Activated CD8-positive, alpha-beta memory T cell treated with anti-CD3 and anti-CD28 coated beads, Interleukin-2, amount 50 U/mL, for 48 hours (primary cell): Measurements from ENCODE around the gene PHTF2.
"Not testable (repeated sequence)": the region's sequence is repeated elsewhere in the genome, so short reads cannot be mapped to it uniquely, and the experiment has no call there.

Experiments used
- DNase-seq: peaks from one replicate; pipeline ENCODE4 v3.0.0-alpha.2; 2020

The PHTF2 gene

GRCh38 chr7:77942431-77942830 lies 143.9 kb downstream of the PHTF2 start:
- no peak for DNase-seq

- DNase-seq, result no peak
Observed at GRCh38 chr7:77944183-77945182, 145.9 kb downstream of the PHTF2 start.

GRCh38 chr7:77950548-77950947 lies 152.0 kb downstream of the PHTF2 start:
- no peak for DNase-seq

- DNase-seq, result no peak
Observed at GRCh38 chr7:77954773-77955555, 156.4 kb downstream of the PHTF2 start.

GRCh38 chr7:77958436-77958835 lies 159.9 kb downstream of the PHTF2 start:
- no peak for DNase-seq

- no peak for DNase-seq
Observed at GRCh38 chr7:77959080-77959479, 160.5 kb downstream of the PHTF2 start.

- no peak for DNase-seq
Observed at GRCh38 chr7:77960336-77960735, 161.8 kb downstream of the PHTF2 start.

- DNase-seq, result no peak
Observed at GRCh38 chr7:77967429-77967828, 168.9 kb downstream of the PHTF2 start.

GRCh38 chr7:77971726-77972125 lies 173.2 kb downstream of the PHTF2 start:
- DNase-seq, result no peak

- no peak for DNase-seq
Observed at GRCh38 chr7:77975672-77976480, 177.3 kb downstream of the PHTF2 start.

- DNase-seq, result no peak
Observed at GRCh38 chr7:77979219-77979618, 180.6 kb downstream of the PHTF2 start.

GRCh38 chr7:77980087-77980713 lies 181.6 kb downstream of the PHTF2 start:
- no peak for DNase-seq

- no peak for DNase-seq
Observed at GRCh38 chr7:77982926-77983550, 184.5 kb downstream of the PHTF2 start.

- DNase-seq, result no peak
Observed at GRCh38 chr7:77983973-77984372, 185.4 kb downstream of the PHTF2 start.

GRCh38 chr7:77985232-77985973 lies 186.8 kb downstream of the PHTF2 start:
- DNase-seq, result no peak

- no peak for DNase-seq
Observed at GRCh38 chr7:77985974-77986339, 187.4 kb downstream of the PHTF2 start.

GRCh38 chr7:77989981-77990566 lies 191.5 kb downstream of the PHTF2 start:
- no peak for DNase-seq

GRCh38 chr7:77991656-77992055 lies 193.1 kb downstream of the PHTF2 start:
- no peak for DNase-seq

GRCh38 chr7:77993838-77994237 lies 195.3 kb downstream of the PHTF2 start:
- DNase-seq, result no peak

- no peak for DNase-seq
Observed at GRCh38 chr7:77995717-77996116, 197.1 kb downstream of the PHTF2 start.

- not testable (repeated sequence) for DNase-seq
Observed at GRCh38 chr7:77999168-77999567, 200.6 kb downstream of the PHTF2 start.
